Fibroblast of gingiva (primary cell): Measurements from ENCODE around the gene RNF213.
A peak's percentile ranks its signal among the peaks of the same experiment; 100 is the strongest.
"Not testable (repeated sequence)": the region's sequence is repeated elsewhere in the genome, so short reads cannot be mapped to it uniquely, and the experiment has no call there.

Experiments used
- DNase-seq: peaks from one replicate; pipeline ENCODE4 v3.0.0-alpha.2; 2011; ENCODE audit warnings: low read depth

The RNF213 gene

DNA sequence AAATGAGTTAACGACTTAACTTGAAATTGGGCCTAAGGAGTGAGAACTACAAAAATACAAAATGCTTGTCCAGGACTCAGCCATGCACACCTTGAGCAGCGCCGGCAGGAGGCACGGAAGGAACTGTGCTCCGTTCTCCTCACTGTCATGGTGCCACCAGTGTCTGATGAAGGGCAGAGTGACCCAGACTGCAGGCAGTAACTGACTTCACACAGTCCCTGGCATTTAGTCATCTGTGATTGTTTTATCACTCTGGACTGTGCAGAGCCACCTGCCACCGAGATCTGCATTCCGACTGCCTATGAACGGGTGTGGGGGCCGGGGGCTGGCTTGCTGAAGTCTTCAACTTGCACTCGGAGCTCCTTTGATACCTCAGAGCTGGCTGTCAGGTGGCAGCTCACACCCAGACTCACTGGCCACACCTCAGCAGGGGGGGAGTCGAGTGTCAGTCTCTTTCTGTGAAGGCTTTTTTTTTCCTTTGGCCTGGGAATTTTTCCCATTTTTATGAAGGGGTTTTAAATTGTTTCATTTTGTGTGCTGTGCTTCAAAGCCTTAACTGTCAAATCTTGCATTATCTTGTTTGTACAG lies 134.1 kb downstream of the RNF213 start:
- no peak for DNase-seq

DNA sequence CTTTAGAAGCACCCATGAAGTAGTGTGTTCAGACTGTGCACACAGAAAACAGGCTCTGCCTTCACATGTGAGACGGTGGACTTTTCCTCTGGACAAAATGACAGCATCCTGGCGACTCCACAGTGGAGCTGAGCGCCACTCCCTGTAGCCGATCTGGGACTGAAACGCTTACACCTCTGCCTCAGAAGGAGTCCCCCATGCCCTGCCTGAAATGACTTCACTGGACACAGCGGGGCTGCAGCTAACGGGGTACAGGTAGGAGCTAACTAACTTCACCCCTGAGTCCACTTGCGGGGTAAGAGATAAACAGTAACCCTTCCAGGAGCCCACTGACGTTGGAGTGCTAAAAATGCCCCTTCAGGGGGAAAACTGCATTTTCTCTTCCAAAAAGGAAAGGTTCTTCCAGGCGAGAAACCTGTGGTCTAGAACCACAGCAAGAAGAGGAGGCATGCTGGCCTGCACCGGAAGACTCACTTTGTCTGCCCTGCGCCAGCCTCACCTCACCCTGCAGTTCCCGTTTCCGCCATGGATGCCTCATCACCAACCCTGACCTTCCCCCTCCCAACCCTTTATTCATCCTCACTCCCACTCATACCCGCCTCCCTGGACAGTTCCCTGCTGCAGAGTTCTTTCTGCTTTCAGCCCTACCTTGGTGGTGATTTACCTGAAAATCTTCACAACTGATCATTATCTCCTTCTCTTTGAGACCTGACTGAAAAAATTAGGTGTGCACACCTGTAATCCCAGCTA lies 134.9 kb downstream of the RNF213 start:
- no peak for DNase-seq

GRCh38 chr17:80396157-80397033 lies 135.7 kb downstream of the RNF213 start:
- DNase-seq = no peak

GRCh38 chr17:80397034-80397387 lies 136.4 kb downstream of the RNF213 start:
- no peak for DNase-seq

DNA sequence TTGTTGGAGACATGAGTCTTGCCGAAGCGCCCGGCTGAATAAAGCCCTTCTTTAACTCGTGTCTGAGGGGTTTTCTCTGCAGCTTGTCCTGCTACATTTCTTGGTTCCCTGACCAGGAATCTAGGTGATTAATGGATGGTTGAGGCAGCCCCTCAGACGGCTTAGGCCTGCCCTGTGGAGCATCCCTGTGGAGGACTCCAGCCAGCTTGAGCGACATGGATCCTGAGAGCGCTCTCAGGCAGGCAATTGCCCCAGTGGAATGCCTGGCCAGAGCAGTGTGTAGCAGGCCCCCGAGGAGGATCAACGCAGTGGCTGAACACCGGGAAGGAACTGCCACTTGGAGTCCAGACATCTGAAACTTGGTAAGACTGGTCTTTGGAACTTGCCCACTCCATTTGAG lies 137.0 kb downstream of the RNF213 start:
- no peak for DNase-seq

- not testable (repeated sequence) for DNase-seq
Observed at GRCh38 chr17:80401086-80401485, 140.4 kb downstream of the RNF213 start.

GRCh38 chr17:80402102-80402501 lies 141.4 kb downstream of the RNF213 start:
- not testable (repeated sequence) for DNase-seq

DNA sequence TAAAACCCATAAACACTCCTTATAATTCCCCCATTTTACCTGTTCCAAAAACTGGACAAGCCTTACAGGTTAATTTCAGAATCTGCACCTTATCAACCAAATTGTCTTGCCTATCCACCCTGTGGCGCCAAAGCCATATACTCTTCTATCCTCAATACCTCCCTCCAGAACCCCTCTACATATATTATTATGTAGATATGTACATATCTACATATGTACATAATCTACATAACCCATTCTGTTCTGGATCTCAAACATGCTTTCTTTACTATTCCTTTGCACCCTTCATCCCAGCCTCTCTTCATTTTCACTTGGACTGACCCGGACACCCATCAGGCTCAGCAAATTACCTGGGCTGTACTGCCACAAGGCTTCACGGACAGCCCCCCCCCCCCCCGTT lies 142.3 kb downstream of the RNF213 start:
- DNase-seq = no peak

- no peak for DNase-seq
Observed at GRCh38 chr17:80406146-80406545, 145.5 kb downstream of the RNF213 start.

DNA sequence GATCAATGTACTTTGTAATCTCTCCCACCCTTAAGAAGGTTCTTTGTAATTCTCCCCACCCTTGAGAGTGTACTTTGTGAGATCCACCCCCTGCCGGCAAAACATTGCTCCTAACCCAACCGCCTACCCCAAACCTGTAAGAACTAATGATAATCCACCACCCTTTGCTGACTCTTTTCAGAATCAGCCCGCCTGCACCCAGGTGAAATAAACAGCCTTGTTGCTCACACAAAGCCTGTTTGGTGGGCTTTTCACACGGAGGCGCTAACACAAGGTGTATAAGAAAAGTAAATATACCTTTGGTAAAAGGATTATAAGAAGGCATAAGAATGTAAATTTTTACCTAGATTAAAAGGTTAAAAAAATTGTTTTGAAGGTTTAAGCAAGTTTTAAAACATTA lies 147.3 kb downstream of the RNF213 start:
- DNase-seq = not testable (repeated sequence)

- DNase-seq = no peak
Observed at GRCh38 chr17:80408872-80409271, 148.2 kb downstream of the RNF213 start.

- DNase-seq = no peak
Observed at GRCh38 chr17:80409626-80410025, 149.0 kb downstream of the RNF213 start.

GRCh38 chr17:80410441-80411087 lies 149.9 kb downstream of the RNF213 start:
- DNase-seq = not testable (repeated sequence)

GRCh38 chr17:80413771-80414507 lies 153.3 kb downstream of the RNF213 start:
- DNase-seq = no peak

DNA sequence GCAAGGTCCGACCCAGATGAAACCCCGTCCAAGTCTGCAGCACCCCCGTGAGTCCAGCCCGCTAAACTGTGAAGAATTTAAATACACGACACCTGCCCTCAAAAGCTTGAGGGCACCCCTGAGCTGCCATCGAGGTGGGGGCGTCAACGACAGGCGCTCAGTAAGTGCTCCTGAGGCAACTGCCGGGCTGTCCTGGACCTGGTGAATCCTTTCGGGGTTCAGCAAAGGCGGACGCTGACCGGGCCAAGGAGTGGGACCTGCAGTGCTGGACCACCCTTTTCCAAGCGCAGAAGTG lies 153.8 kb downstream of the RNF213 start:
- no peak for DNase-seq

DNA sequence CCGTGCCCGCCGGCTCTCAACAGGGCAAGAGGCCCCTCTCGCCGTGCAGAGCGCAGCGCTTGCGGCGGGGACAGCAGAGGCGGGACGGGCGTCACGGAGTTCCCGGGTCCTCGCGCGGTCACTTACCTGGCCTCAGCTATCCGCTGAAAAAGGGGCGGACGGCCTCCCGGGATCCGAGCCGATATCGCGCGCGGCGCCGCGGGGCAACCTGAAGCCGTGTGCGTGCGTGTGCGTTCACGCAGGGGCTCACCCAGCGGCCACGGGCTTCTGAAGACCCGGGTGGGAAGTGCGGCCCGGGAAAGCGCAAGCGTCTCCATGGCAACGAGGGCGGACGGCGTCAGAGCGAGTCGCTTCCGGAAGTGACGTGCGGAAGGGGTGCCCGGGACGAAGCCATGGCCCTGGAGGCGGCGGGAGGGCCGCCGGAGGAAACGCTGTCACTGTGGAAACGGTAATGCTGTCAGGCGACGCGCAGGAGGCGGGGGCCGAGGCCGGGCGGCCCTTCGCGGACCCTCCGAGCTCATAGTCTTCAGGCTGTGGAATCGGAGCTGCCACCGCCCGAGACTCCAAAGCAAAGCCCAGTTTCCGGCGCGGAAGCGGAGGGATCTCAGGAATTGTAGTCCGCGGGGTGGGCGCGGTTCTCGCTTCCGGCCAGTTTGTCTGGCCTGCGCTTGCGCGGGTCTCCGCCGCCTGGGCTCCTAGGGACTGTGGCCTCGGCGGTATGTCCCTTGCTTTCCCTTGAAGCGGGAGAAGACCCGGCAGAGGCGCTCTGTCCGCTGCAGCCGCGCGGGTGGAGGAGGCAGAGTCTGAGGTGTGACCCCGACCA lies 154.4 kb downstream of the RNF213 start, which contains the start of gene ENDOV:
TSS of gene ENDOV (plus strand) at position 365 of the 823 bp plus-strand sequence. CDS start at position 393, 28 bp downstream.
- peak; percentile 96 for DNase-seq

DNA sequence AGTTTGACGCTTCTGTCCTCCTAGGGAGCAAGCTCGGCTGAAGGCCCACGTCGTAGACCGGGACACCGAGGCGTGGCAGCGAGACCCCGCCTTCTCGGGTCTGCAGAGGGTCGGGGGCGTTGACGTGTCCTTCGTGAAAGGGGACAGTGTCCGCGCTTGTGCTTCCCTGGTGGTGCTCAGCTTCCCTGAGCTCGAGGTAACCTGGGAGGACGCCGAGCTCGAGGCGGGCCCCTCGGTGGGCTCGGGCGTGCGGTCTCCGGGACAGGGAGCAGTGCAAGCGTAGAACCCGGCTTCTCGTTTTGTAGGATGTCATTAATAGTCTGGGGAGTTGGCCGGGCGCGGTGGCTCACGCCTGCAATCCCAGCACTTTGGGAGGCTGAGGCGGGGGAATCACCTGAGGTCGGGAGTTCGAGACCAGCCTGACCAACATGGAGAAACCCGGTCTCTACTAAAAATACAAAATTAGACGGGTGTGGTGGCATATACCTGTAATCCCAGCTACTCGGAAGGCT lies 155.0 kb downstream of the RNF213 start:
- no peak for DNase-seq

DNA sequence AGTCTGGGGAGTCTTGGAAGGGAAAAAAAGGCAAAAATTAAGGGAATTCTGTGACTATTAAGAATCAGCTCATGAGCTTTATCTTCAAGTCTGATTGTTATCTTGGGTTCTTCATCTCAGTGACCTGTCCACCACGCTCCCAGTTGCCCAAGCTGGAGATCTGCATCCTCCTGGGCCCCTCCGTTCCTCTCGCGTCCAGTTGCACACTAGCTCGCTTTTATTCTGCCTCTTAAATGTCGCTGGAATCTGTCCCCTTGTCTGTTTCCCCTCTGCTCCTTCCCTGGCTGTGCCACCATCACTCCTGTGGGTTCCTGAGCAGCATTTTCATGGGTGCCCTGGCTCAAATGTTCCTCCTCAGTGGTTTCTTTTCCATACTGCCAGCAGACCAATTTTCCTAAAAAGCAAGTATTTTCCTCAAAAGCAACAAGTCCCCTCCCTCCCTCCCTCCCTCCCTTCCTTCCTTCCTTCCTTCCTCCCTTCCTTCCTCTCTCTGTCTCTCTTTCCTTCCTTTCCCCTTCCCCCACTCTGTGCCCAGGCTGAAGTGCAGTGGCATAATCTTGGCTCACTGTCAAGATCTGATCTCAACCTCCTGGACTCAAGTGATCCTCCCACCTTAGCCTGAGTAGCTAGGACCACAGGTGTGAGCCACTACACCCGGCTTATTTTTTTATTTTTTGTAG lies 155.7 kb downstream of the RNF213 start:
- no peak for DNase-seq

DNA sequence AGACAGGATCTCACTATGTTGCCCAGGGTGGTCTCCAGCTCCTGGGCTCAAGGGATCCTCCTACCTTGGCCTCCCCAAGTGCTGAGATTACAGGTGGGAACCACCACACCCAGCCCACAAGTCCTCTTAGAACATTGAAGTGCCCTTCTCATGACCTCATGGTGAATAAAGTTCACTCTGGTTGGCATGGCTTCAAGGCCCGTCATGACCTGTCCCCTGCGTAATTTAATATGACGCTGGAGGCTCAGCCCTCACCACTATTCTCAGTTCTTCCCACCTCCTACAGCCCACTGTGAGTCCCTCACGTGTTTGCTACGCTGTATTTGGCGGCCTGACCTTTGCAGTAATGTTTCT lies 156.3 kb downstream of the RNF213 start:
- no peak for DNase-seq

DNA sequence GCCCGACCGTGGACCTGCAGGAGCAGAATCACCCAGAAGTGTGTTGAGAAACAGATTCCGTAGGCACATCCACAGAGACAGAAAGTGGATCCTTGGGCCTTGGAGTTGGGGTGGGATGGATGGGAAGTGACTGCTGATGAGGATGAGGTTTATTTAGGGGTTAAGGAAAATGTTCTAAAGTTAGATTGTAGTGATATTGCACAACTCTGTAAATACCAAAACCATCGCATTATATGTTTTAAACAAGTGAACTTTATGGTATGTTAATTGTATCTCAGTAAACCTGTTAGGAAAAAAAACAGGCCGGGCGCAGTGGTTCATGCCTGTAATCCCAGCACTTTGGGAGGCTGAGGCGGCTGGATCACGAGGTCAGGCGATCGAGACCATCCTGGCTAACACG lies 157.9 kb downstream of the RNF213 start:
- DNase-seq = no peak
